Measurements from ENCODE around the gene BCL2L12. TPM values are rescaled to one million over a fixed set of nuclear protein-coding genes. Genes with fewer than 3 reads are reported as not detected.

The BCL2L12 gene
- total and polyA plus RNA-seq, 2 of the 13 experiments (the other 11 are each of a cell fraction or from before 2014, with no cell fraction given), result 26.8 to 40.8 TPM

DNA sequence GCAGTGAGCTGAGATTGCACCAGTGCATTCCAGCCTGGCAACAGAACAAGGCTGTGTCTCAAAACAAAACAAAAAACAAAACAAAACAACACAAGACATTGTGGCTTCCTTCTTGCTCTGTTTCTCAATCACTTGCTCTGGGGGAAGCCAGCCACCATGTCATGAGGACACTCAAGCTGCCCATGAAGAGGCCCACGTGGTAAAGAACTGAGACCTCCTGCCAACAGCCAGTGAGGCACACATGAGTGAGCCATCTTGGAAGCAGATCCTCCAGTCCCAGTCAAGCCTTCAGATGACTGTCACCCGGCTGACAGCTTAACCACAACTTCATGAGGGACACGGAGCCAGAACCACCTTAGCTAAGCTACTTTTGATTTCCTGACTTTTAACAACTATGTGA lies 50.4 kb downstream of the BCL2L12 start:
- ATAC-seq, result no peak

GRCh38 chr19:49718511-49718910 lies 52.8 kb downstream of the BCL2L12 start:
- peaks cover 8% of the 10 kb centered on the region; the same call in 1 of the 2 replicates for H3K4me1 ChIP-seq (ENCODE audit: insufficient read depth, low read length)
- peak overlapping the region; percentile 70; the same call in 1 of the 2 replicates for H3K4me2 ChIP-seq (ENCODE audit: low read depth, low read length)
- H4K20me1 ChIP-seq (ENCODE audit: insufficient read depth, low read length), result no peaks in the 10 kb centered on the region
- FAIRE-seq, result no peak
- ChIA-PET POLR2A (interaction anchor here (1.5 kb wide), 1 partner anchor 132 kb away, joined by 6 read pairs; the partner anchor contains the start of gene PTOV1), CTCF (ENCODE audit: low intra/inter-chr PET ratio, low total read pairs) (no interaction called here)
- no peak overlapping the region for H3K9ac ChIP-seq (ENCODE audit: insufficient read depth, low read depth, low read length)
- H2AFZ ChIP-seq (ENCODE audit: low read length), result no peak overlapping the region
- H3K36me3 ChIP-seq (replicated peaks in 1 of 2; ENCODE audit: control insufficient read depth in 1 of 2, insufficient read depth in 2 of 2, low read length in 2 of 2), result no peaks in the 10 kb centered on the region
- intact Hi-C loops (cut with micrococcal nuclease; ENCODE audit: unreplicated experiment), result no loop called here
- no peaks in the 10 kb centered on the region for H3K9me3 ChIP-seq (ENCODE audit: low read length)
- no peak for DNase-seq (ENCODE audit: low spot score)
- no peak overlapping the region for H3K4me3 ChIP-seq (replicated peaks in 1 of 3; ENCODE audit: insufficient read depth in 1 of 3, low read depth in 2 of 3, low read length in 3 of 3)
- no TSS peak for BruUV-seq (replicated peaks)
- 95% methylated on average over 7 of the region's 8 CpGs for WGBS (ENCODE audit: low lambda C conversion rate)
- H3K79me2 ChIP-seq (ENCODE audit: insufficient read depth, low read length), result no peaks in the 10 kb centered on the region
- in situ Hi-C loops (cut with HindIII; ENCODE audit: extremely low pct_ligation_motif_present, low pct_unique_long_range_greater_than_20kb), result no loop called here
- ATAC-seq, result no peak
- H3K27ac ChIP-seq (ENCODE audit: extremely low read length, insufficient read depth, low read length), result no peak overlapping the region
- no peaks in the 10 kb centered on the region for H3K27me3 ChIP-seq (ENCODE audit: control insufficient read depth in 1 of 2, insufficient read depth in 2 of 2, low read length in 2 of 2)
- TF ChIP-seq YY1 (IDR thresholded peaks at IDR 0.05; ENCODE audit: insufficient read depth, insufficient replicate concordance, low read depth, low read length) (no peak), ZNF318 (CRISPR knock-in tag; IDR thresholded peaks at IDR 0.05) (no peak), ZNF460 (CRISPR knock-in tag; IDR thresholded peaks at IDR 0.05; ENCODE audit: borderline replicate concordance) (no peak), PHF21A (CRISPR knock-in tag; IDR thresholded peaks at IDR 0.05) (no peak), ZNF235 (CRISPR knock-in tag; IDR thresholded peaks at IDR 0.05; ENCODE audit: borderline replicate concordance) (no peak), FOXC1 (CRISPR knock-in tag; IDR thresholded peaks at IDR 0.05; ENCODE audit: borderline replicate concordance) (no peak), ZMAT5 (CRISPR knock-in tag; IDR thresholded peaks at IDR 0.05; ENCODE audit: borderline replicate concordance, low read depth) (no peak), ZNF225 (CRISPR knock-in tag; IDR thresholded peaks at IDR 0.05) (no peak)

More for the DNA sequence above, 50.4 kb downstream of the BCL2L12 start:
- DNase-seq (ENCODE audit: low spot score) (no peak), FAIRE-seq (no peak)
- H2AFZ ChIP-seq (ENCODE audit: low read length), result peak overlapping the region; percentile 54
- POLR2A ChIA-PET, result no interaction called here
- H3K9ac ChIP-seq (ENCODE audit: insufficient read depth, low read depth, low read length), result no peak overlapping the region
- intact Hi-C loops (cut with micrococcal nuclease; ENCODE audit: unreplicated experiment) (no loop called here), in situ Hi-C loops (cut with HindIII; ENCODE audit: extremely low pct_ligation_motif_present, low pct_unique_long_range_greater_than_20kb) (no loop called here)
- H3K27me3 ChIP-seq (ENCODE audit: control insufficient read depth in 1 of 2, insufficient read depth in 2 of 2, low read length in 2 of 2), result no peaks in the 10 kb centered on the region
- H3K4me2 ChIP-seq (ENCODE audit: low read depth, low read length), result no peak overlapping the region
- H3K79me2 ChIP-seq (ENCODE audit: insufficient read depth, low read length), result no peaks in the 10 kb centered on the region
- H3K4me1 ChIP-seq (ENCODE audit: insufficient read depth, low read length), result peaks cover 14% of the 10 kb centered on the region; the same call in 1 of the 2 replicates
- no peaks in the 10 kb centered on the region for H3K36me3 ChIP-seq (replicated peaks in 1 of 2; ENCODE audit: control insufficient read depth in 1 of 2, insufficient read depth in 2 of 2, low read length in 2 of 2)
- no peak overlapping the region for H3K27ac ChIP-seq (ENCODE audit: extremely low read length, insufficient read depth, low read length)
- CTCF ChIA-PET (ENCODE audit: low intra/inter-chr PET ratio, low total read pairs), result no interaction called here
- WGBS (ENCODE audit: low lambda C conversion rate), result 70% methylated on average over 3 of the region's 3 CpGs
- TF ChIP-seq MAFG (CRISPR knock-in tag; IDR thresholded peaks at IDR 0.05), result no peak
- TF ChIP-seq NONO (IDR thresholded peaks at IDR 0.05), result no peak
- TF ChIP-seq NONO (CRISPR knock-in tag; conservative IDR thresholded peaks at IDR 0.05), result no peak
- TF ChIP-seq PAF1 (CRISPR knock-in tag; IDR thresholded peaks at IDR 0.05), result no peak
- no TSS peak for BruUV-seq (replicated peaks)
- no peaks in the 10 kb centered on the region for H4K20me1 ChIP-seq (ENCODE audit: insufficient read depth, low read length)
- H3K4me3 ChIP-seq (replicated peaks in 1 of 3; ENCODE audit: insufficient read depth in 1 of 3, low read depth in 2 of 3, low read length in 3 of 3), result no peak overlapping the region
- no peaks in the 10 kb centered on the region for H3K9me3 ChIP-seq (ENCODE audit: low read length)

Data from HepG2 (cell line).